GM12878 (cell line): ENCODE measurements around the gene LARGE1.

Experiments
- CEBPB ChIP-seq, 2 experiments: fragments of 150-350 bp in 1 of 2; IDR thresholded peaks; 2 replicates each; pipeline ENCODE4 v1.6.1; 2012 to 2014; ENCODE audit warnings: low read depth in 2 of 2, low read length in 2 of 2, borderline replicate concordance in 1 of 2, inconsistent platforms in 1 of 2
- POLR2A ChIP-seq: IDR thresholded peaks from 2 replicates; pipeline ENCODE4 v1.6.1; 2011; ENCODE audit warnings: low read depth, mild to moderate bottlenecking, low read length
- POLR2AphosphoS5 ChIP-seq: IDR thresholded peaks from 2 replicates; pipeline ENCODE4 v1.6.1; 2011; ENCODE audit warnings: mild to moderate bottlenecking, low read length, inconsistent platforms
- RAD21 ChIP-seq: IDR thresholded peaks from 2 replicates; pipeline ENCODE4 v1.6.1; 2011; ENCODE audit warnings: mild to moderate bottlenecking, low read depth, low read length, moderate library complexity; ENCODE audit not compliant: insufficient read depth
- SRF ChIP-seq, 2 experiments: IDR thresholded peaks; 2 replicates each; pipeline ENCODE4 v1.6.1; 2011; ENCODE audit warnings: low read depth in 2 of 2, low read length in 2 of 2, mild to moderate bottlenecking in 1 of 2, moderate library complexity in 1 of 2
- TCF12 ChIP-seq: IDR thresholded peaks from 2 replicates; pipeline ENCODE4 v1.6.1; 2011; ENCODE audit warnings: low read depth, mild to moderate bottlenecking, low read length
- YBX1 ChIP-seq: fragments of 450-650 bp; IDR thresholded peaks from 2 replicates; pipeline ENCODE4 v1.6.1; 2016; ENCODE audit warnings: antibody characterized with exemption
- ZNF274 ChIP-seq: IDR thresholded peaks from one replicate; pipeline ENCODE4 v1.8.0; 2011; ENCODE audit not compliant: insufficient read length, insufficient read depth
- TF ChIP-seq, protein P1 (sequence below): IDR thresholded peaks from 2 replicates; pipeline ENCODE4 v1.6.1; 2012; ENCODE audit warnings: mild to moderate bottlenecking, low read depth, low read length
- TF ChIP-seq, protein P2 (sequence below), 3 experiments: IDR thresholded peaks in 2 of 3; conservative IDR thresholded peaks in 1 of 3; 2 replicates each; pipeline ENCODE4 v1.5.1; 2011; ENCODE audit warnings: low read depth in 3 of 3, low read length in 3 of 3, mild to moderate bottlenecking in 3 of 3, control low read depth in 2 of 3, moderate library complexity in 2 of 3, inconsistent platforms in 1 of 3, mixed read lengths in 1 of 3; ENCODE audit not compliant: control insufficient read depth in 2 of 3, insufficient read depth in 1 of 3; ENCODE audit errors: extremely low read depth in 1 of 3
- TF ChIP-seq, protein P3 (sequence below): fragments of 450-650 bp; conservative IDR thresholded peaks from 2 replicates; pipeline ENCODE4 v1.6.1; 2017; ENCODE audit warnings: mild to moderate bottlenecking, moderate library complexity
- TF ChIP-seq, protein P4 (sequence below): IDR thresholded peaks from 2 replicates; pipeline ENCODE4 v1.6.1; 2012; ENCODE audit warnings: low read length, inconsistent platforms

GRCh38 chr22:33882991-33883390 lies 37.3 kb downstream of the LARGE1 start:
- TF ChIP-seq RAD21: no peak
- TF ChIP-seq, protein P1, sequence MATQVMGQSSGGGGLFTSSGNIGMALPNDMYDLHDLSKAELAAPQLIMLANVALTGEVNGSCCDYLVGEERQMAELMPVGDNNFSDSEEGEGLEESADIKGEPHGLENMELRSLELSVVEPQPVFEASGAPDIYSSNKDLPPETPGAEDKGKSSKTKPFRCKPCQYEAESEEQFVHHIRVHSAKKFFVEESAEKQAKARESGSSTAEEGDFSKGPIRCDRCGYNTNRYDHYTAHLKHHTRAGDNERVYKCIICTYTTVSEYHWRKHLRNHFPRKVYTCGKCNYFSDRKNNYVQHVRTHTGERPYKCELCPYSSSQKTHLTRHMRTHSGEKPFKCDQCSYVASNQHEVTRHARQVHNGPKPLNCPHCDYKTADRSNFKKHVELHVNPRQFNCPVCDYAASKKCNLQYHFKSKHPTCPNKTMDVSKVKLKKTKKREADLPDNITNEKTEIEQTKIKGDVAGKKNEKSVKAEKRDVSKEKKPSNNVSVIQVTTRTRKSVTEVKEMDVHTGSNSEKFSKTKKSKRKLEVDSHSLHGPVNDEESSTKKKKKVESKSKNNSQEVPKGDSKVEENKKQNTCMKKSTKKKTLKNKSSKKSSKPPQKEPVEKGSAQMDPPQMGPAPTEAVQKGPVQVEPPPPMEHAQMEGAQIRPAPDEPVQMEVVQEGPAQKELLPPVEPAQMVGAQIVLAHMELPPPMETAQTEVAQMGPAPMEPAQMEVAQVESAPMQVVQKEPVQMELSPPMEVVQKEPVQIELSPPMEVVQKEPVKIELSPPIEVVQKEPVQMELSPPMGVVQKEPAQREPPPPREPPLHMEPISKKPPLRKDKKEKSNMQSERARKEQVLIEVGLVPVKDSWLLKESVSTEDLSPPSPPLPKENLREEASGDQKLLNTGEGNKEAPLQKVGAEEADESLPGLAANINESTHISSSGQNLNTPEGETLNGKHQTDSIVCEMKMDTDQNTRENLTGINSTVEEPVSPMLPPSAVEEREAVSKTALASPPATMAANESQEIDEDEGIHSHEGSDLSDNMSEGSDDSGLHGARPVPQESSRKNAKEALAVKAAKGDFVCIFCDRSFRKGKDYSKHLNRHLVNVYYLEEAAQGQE: no peak
- TF ChIP-seq POLR2A: no peak
- TF ChIP-seq, protein P2, sequence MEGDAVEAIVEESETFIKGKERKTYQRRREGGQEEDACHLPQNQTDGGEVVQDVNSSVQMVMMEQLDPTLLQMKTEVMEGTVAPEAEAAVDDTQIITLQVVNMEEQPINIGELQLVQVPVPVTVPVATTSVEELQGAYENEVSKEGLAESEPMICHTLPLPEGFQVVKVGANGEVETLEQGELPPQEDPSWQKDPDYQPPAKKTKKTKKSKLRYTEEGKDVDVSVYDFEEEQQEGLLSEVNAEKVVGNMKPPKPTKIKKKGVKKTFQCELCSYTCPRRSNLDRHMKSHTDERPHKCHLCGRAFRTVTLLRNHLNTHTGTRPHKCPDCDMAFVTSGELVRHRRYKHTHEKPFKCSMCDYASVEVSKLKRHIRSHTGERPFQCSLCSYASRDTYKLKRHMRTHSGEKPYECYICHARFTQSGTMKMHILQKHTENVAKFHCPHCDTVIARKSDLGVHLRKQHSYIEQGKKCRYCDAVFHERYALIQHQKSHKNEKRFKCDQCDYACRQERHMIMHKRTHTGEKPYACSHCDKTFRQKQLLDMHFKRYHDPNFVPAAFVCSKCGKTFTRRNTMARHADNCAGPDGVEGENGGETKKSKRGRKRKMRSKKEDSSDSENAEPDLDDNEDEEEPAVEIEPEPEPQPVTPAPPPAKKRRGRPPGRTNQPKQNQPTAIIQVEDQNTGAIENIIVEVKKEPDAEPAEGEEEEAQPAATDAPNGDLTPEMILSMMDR (IDR thresholded peaks at IDR 0.05 in 2 of 3, conservative IDR thresholded peaks at IDR 0.05 in 1 of 3; ENCODE audit: control insufficient read depth in 2 of 3, extremely low read depth in 1 of 3, insufficient read depth in 1 of 3, low read depth in 3 of 3, low read length in 3 of 3): no peak
- no peak for TF ChIP-seq CEBPB (IDR thresholded peaks at IDR 0.05; ENCODE audit: borderline replicate concordance in 1 of 2, low read depth in 2 of 2, low read length in 2 of 2)
- TF ChIP-seq TCF12: no peak
- TF ChIP-seq ZNF274: no peak
- TF ChIP-seq, protein P3, sequence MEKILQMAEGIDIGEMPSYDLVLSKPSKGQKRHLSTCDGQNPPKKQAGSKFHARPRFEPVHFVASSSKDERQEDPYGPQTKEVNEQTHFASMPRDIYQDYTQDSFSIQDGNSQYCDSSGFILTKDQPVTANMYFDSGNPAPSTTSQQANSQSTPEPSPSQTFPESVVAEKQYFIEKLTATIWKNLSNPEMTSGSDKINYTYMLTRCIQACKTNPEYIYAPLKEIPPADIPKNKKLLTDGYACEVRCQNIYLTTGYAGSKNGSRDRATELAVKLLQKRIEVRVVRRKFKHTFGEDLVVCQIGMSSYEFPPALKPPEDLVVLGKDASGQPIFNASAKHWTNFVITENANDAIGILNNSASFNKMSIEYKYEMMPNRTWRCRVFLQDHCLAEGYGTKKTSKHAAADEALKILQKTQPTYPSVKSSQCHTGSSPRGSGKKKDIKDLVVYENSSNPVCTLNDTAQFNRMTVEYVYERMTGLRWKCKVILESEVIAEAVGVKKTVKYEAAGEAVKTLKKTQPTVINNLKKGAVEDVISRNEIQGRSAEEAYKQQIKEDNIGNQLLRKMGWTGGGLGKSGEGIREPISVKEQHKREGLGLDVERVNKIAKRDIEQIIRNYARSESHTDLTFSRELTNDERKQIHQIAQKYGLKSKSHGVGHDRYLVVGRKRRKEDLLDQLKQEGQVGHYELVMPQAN: no peak
- TF ChIP-seq, protein P4, sequence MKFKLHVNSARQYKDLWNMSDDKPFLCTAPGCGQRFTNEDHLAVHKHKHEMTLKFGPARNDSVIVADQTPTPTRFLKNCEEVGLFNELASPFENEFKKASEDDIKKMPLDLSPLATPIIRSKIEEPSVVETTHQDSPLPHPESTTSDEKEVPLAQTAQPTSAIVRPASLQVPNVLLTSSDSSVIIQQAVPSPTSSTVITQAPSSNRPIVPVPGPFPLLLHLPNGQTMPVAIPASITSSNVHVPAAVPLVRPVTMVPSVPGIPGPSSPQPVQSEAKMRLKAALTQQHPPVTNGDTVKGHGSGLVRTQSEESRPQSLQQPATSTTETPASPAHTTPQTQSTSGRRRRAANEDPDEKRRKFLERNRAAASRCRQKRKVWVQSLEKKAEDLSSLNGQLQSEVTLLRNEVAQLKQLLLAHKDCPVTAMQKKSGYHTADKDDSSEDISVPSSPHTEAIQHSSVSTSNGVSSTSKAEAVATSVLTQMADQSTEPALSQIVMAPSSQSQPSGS: no peak
- no peak for TF ChIP-seq POLR2AphosphoS5
- no peak for TF ChIP-seq YBX1
- TF ChIP-seq SRF (IDR thresholded peaks at IDR 0.05; ENCODE audit: low read depth in 2 of 2, low read length in 2 of 2): no peak
